Measurements from ENCODE around the gene PPP2R2C.

DNA sequence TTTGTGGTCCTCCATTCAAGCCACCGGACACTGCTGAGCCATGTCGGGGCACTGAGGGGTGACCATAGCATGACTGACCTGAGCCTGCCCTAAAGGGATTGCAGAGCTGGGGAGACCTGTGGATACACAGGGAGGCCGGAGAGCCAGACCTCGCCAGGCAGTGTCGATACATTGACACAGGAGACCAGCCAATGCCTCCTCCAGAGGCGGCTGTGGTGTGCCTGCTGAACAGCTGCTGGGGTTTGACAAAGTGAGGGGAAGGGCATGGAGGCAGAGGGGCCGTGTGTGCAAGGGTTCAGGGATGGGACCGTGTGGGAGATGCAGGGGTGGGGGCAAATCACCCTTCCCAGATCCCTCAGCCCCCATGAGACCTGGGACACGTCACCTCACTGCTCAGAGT, 48.0 kb downstream of the PPP2R2C start:
- TF ChIP-seq GABPA (IDR thresholded peaks at IDR 0.05; ENCODE audit: low read depth) (no peak), SPI1 (IDR thresholded peaks at IDR 0.05; ENCODE audit: borderline replicate concordance, low read depth) (no peak), POLR2AphosphoS5 (IDR thresholded peaks at IDR 0.05; ENCODE audit: low read depth) (no peak)
- TF ChIP-seq, protein P1, sequence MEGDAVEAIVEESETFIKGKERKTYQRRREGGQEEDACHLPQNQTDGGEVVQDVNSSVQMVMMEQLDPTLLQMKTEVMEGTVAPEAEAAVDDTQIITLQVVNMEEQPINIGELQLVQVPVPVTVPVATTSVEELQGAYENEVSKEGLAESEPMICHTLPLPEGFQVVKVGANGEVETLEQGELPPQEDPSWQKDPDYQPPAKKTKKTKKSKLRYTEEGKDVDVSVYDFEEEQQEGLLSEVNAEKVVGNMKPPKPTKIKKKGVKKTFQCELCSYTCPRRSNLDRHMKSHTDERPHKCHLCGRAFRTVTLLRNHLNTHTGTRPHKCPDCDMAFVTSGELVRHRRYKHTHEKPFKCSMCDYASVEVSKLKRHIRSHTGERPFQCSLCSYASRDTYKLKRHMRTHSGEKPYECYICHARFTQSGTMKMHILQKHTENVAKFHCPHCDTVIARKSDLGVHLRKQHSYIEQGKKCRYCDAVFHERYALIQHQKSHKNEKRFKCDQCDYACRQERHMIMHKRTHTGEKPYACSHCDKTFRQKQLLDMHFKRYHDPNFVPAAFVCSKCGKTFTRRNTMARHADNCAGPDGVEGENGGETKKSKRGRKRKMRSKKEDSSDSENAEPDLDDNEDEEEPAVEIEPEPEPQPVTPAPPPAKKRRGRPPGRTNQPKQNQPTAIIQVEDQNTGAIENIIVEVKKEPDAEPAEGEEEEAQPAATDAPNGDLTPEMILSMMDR (IDR thresholded peaks at IDR 0.05; ENCODE audit: insufficient read depth, low read length): no peak
- TF ChIP-seq, protein P2, sequence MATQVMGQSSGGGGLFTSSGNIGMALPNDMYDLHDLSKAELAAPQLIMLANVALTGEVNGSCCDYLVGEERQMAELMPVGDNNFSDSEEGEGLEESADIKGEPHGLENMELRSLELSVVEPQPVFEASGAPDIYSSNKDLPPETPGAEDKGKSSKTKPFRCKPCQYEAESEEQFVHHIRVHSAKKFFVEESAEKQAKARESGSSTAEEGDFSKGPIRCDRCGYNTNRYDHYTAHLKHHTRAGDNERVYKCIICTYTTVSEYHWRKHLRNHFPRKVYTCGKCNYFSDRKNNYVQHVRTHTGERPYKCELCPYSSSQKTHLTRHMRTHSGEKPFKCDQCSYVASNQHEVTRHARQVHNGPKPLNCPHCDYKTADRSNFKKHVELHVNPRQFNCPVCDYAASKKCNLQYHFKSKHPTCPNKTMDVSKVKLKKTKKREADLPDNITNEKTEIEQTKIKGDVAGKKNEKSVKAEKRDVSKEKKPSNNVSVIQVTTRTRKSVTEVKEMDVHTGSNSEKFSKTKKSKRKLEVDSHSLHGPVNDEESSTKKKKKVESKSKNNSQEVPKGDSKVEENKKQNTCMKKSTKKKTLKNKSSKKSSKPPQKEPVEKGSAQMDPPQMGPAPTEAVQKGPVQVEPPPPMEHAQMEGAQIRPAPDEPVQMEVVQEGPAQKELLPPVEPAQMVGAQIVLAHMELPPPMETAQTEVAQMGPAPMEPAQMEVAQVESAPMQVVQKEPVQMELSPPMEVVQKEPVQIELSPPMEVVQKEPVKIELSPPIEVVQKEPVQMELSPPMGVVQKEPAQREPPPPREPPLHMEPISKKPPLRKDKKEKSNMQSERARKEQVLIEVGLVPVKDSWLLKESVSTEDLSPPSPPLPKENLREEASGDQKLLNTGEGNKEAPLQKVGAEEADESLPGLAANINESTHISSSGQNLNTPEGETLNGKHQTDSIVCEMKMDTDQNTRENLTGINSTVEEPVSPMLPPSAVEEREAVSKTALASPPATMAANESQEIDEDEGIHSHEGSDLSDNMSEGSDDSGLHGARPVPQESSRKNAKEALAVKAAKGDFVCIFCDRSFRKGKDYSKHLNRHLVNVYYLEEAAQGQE (IDR thresholded peaks at IDR 0.05; ENCODE audit: insufficient replicate concordance, low read depth): no peak

All from HL-60 (cell line).